Colonic mucosa (tissue), 4 donors: Measurements from ENCODE around the gene AFF1. TPM values are rescaled to one million over a fixed set of nuclear protein-coding genes. Genes with fewer than 3 reads are reported as not detected.

ENCODE experiments used
- DNase-seq: peaks from one replicate; pipeline ENCODE4 v3.0.0-alpha.2; 2020
- H3K27ac ChIP-seq: fragments of 200-600 bp; one replicate; pipeline ENCODE4 v1.8.0; 2021
- H3K27me3 ChIP-seq: fragments of 200-600 bp; one replicate; pipeline ENCODE4 v1.8.0; 2021
- H3K36me3 ChIP-seq: fragments of 200-600 bp; one replicate; pipeline ENCODE4 v1.8.0; 2021
- H3K4me1 ChIP-seq: fragments of 200-600 bp; one replicate; pipeline ENCODE4 v1.8.0; 2021; ENCODE audit warnings: mild to moderate bottlenecking
- H3K4me3 ChIP-seq: fragments of 200-600 bp; one replicate; pipeline ENCODE4 v1.8.0; 2021
- H3K9ac ChIP-seq, 2 donors: one replicate each; pipeline ENCODE4 v1.7.0; 2013; ENCODE audit warnings: control low read depth in 2 of 2, low read depth in 2 of 2, low read length in 2 of 2
- H3K9me3 ChIP-seq: fragments of 200-600 bp; one replicate; pipeline ENCODE4 v1.8.0; 2021
- CTCF ChIP-seq: fragments of 200-600 bp; IDR thresholded peaks from one replicate; pipeline ENCODE4 v1.8.0; 2022; ENCODE audit warnings: antibody characterized with exemption, mild to moderate bottlenecking
- intact Hi-C: fragments of 100-400 bp; cut with DNase I; formaldehyde crosslinking; loops from one replicate; pipeline ENCODE4 v1.14.1; 2022
- total RNA-seq, 2 donors: library from RNA; stranded (reverse); fragmentation: NEBNext Ultra II Directional in 1 of 2; extraction: Animal tissue kit (Norgen Biotek cat#: 25700) in 1 of 2; gene quantifications; one replicate each; pipeline ENCODE4 v1.2.1, GENCODE V29; 2021
- donor health status: healthy.
- donor health status: DM: no; HTN: no; CAD: no.
- donor health status: DM: no; HTN: no; CAD: no.

AFF1 gene
- total RNA-seq, 2 donors from 2014 or later, result 73.5 to 104 TPM

GRCh38 chr4:86942185-86942666 is 7.4 kb downstream of the AFF1 start:
- intact Hi-C loops, result no loop called here
- H3K27ac ChIP-seq, result peak overlapping the region; percentile 12
- H3K4me1 ChIP-seq, result peaks cover 10% of the 10 kb centered on the region
- H3K27me3 ChIP-seq, result no peaks in the 10 kb centered on the region
- H3K9ac ChIP-seq, result peak overlapping the region in 1 of 2 donors; percentile 19
- TF ChIP-seq CTCF, result no peak
- DNase-seq, result no peak
- H3K36me3 ChIP-seq, result no peaks in the 10 kb centered on the region
- H3K4me3 ChIP-seq, result no peak overlapping the region
- no peaks in the 10 kb centered on the region for H3K9me3 ChIP-seq

GRCh38 chr4:86944964-86945781 is 10.4 kb downstream of the AFF1 start:
- H3K4me1 ChIP-seq, result peaks cover 2% of the 10 kb centered on the region
- no peak for DNase-seq
- H3K27me3 ChIP-seq, result no peaks in the 10 kb centered on the region
- H3K9me3 ChIP-seq, result no peaks in the 10 kb centered on the region
- no peak for TF ChIP-seq CTCF
- intact Hi-C loops, result no loop called here
- H3K27ac ChIP-seq, result no peak overlapping the region
- H3K36me3 ChIP-seq, result no peaks in the 10 kb centered on the region
- H3K4me3 ChIP-seq, result no peak overlapping the region
- H3K9ac ChIP-seq, result no peak overlapping the region

GRCh38 chr4:86946868-86947500 is 12.2 kb downstream of the AFF1 start:
- Histone ChIP-seq H3K36me3 (no peaks in the 10 kb centered on the region), H3K27ac (no peak overlapping the region), H3K4me3 (no peak overlapping the region), H3K4me1 (no peaks in the 10 kb centered on the region), H3K27me3 (no peaks in the 10 kb centered on the region), H3K9ac (no peak overlapping the region), H3K9me3 (no peaks in the 10 kb centered on the region)
- DNase-seq, result no peak
- intact Hi-C loops, result no loop called here
- no peak for TF ChIP-seq CTCF

- no peaks in the 10 kb centered on the region for H3K4me1 ChIP-seq
These were observed 12.8 kb downstream of the AFF1 start for GRCh38 chr4:86947501-86948120.

More at GRCh38 chr4:86947501-86948120, 12.8 kb downstream of the AFF1 start:
- Histone ChIP-seq H3K4me3 (no peak overlapping the region), H3K36me3 (no peaks in the 10 kb centered on the region), H3K27ac (no peak overlapping the region), H3K9me3 (no peaks in the 10 kb centered on the region), H3K27me3 (no peaks in the 10 kb centered on the region), H3K9ac (no peak overlapping the region)
- no peak for TF ChIP-seq CTCF
- DNase-seq, result no peak
- intact Hi-C loops, result no loop called here
